ENCODE measurements around the gene MAJIN. TPM values are rescaled to one million over a fixed set of nuclear protein-coding genes. Genes with fewer than 3 reads are reported as not detected.

Gene MAJIN
- total RNA-seq, 5 donors from 2014 or later (not counting 1 experiment from before 2014, with no cell fraction given), result 0.44 to 1.8 (median 0.82) TPM; not detected in 1

GRCh38 chr11:64963072-64963631 is 8.8 kb downstream of the MAJIN start:
- DNase-seq (no peak), ATAC-seq (replicated peaks in 1 of 4) (no peak)
- H3K4me1 ChIP-seq (ENCODE audit: control insufficient read depth in 1 of 2, extremely low read depth in 1 of 2, insufficient read depth in 2 of 2, low read length in 2 of 2), result no peaks in the 10 kb centered on the region
- ChIA-PET CTCF (no interaction called here), POLR2A (no interaction called here)
- Mint-ChIP-seq H3K36me3 (no peaks in the 10 kb centered on the region), H3K27me3 (peaks cover 0 to 10% of the 10 kb centered on the region in 2 donors), H3K9me3 (no peaks in the 10 kb centered on the region), H3K4me3 (no peak overlapping the region), H3K4me1 (no peaks in the 10 kb centered on the region), H3K27ac (no peak overlapping the region)
- peaks cover 0 to 14% of the 10 kb centered on the region in 2 experiments for H3K27me3 ChIP-seq (replicated peaks in 1 of 2; ENCODE audit: control insufficient read depth in 2 of 2, extremely low read depth in 1 of 2, insufficient read depth in 2 of 2, low read length in 1 of 2)
- no peaks in the 10 kb centered on the region for H3K36me3 ChIP-seq (ENCODE audit: control insufficient read depth in 2 of 2, extremely low read depth in 1 of 2, insufficient read depth in 1 of 2, low read length in 1 of 2)
- WGBS (ENCODE audit: insufficient coverage), result 87% methylated on average over 3 of the region's 5 CpGs
- H3K27ac ChIP-seq (ENCODE audit: low read length), result no peak overlapping the region
- H3K9me3 ChIP-seq, result no peaks in the 10 kb centered on the region
- H3K4me3 ChIP-seq (ENCODE audit: control insufficient read depth in 1 of 2, extremely low read depth in 1 of 2, low read length in 1 of 2), result no peak overlapping the region

GRCh38 chr11:64960719-64961118 is 11.2 kb downstream of the MAJIN start:
- H3K9me3 ChIP-seq, result no peaks in the 10 kb centered on the region
- Mint-ChIP-seq H3K27me3 (peaks cover 2 to 10% of the 10 kb centered on the region in 2 donors), H3K4me1 (no peaks in the 10 kb centered on the region), H3K27ac (no peak overlapping the region), H3K4me3 (no peak overlapping the region), H3K9me3 (no peaks in the 10 kb centered on the region), H3K36me3 (no peaks in the 10 kb centered on the region)
- ChIA-PET CTCF (no interaction called here), POLR2A (interaction anchor here in 1 of 2 donors (0.7 kb wide), 1 partner anchor 171 kb away, joined by 5 read pairs; no protein-coding TSS in a partner anchor)
- H3K4me3 ChIP-seq (ENCODE audit: control insufficient read depth in 1 of 2, extremely low read depth in 1 of 2, low read length in 1 of 2), result no peak overlapping the region
- WGBS (ENCODE audit: insufficient coverage), result 83% methylated on average over 1 of the region's 4 CpGs
- no peak overlapping the region for H3K27ac ChIP-seq (ENCODE audit: low read length)
- peaks cover 0 to 32% of the 10 kb centered on the region in 2 experiments for H3K27me3 ChIP-seq (replicated peaks in 1 of 2; ENCODE audit: control insufficient read depth in 2 of 2, extremely low read depth in 1 of 2, insufficient read depth in 2 of 2, low read length in 1 of 2)
- ATAC-seq (replicated peaks in 1 of 4) (no peak), DNase-seq (no peak)
- H3K4me1 ChIP-seq (ENCODE audit: control insufficient read depth in 1 of 2, extremely low read depth in 1 of 2, insufficient read depth in 2 of 2, low read length in 2 of 2), result no peaks in the 10 kb centered on the region
- H3K36me3 ChIP-seq (ENCODE audit: control insufficient read depth in 2 of 2, extremely low read depth in 1 of 2, insufficient read depth in 1 of 2, low read length in 1 of 2), result no peaks in the 10 kb centered on the region

- no peak overlapping the region for H3K27ac Mint-ChIP-seq
- peaks cover 2 to 10% of the 10 kb centered on the region in 2 donors for H3K27me3 Mint-ChIP-seq
- no peaks in the 10 kb centered on the region for H3K36me3 Mint-ChIP-seq
- Histone ChIP-seq H3K36me3 (ENCODE audit: control insufficient read depth in 2 of 2, extremely low read depth in 1 of 2, insufficient read depth in 1 of 2, low read length in 1 of 2) (no peaks in the 10 kb centered on the region), H3K9me3 (no peaks in the 10 kb centered on the region), H3K4me1 (ENCODE audit: control insufficient read depth in 1 of 2, extremely low read depth in 1 of 2, insufficient read depth in 2 of 2, low read length in 2 of 2) (no peaks in the 10 kb centered on the region), H3K27me3 (replicated peaks in 1 of 2; ENCODE audit: control insufficient read depth in 2 of 2, extremely low read depth in 1 of 2, insufficient read depth in 2 of 2, low read length in 1 of 2) (peaks cover 0 to 33% of the 10 kb centered on the region in 2 experiments), H3K27ac (ENCODE audit: low read length) (no peak overlapping the region), H3K4me3 (ENCODE audit: control insufficient read depth in 1 of 2, extremely low read depth in 1 of 2, low read length in 1 of 2) (no peak overlapping the region)
- DNase-seq (no peak), ATAC-seq (replicated peaks in 1 of 4) (no peak)
- H3K4me1 Mint-ChIP-seq, result no peaks in the 10 kb centered on the region
- ChIA-PET CTCF (no interaction called here), POLR2A (no interaction called here)
- no peak overlapping the region for H3K4me3 Mint-ChIP-seq
- no peaks in the 10 kb centered on the region for H3K9me3 Mint-ChIP-seq
- WGBS (ENCODE audit: insufficient coverage), result no CpG with 5 or more reads among the region's 3 CpGs
Observed at GRCh38 chr11:64959498-64959897, 12.4 kb downstream of the MAJIN start.

- H3K4me1 ChIP-seq (ENCODE audit: control insufficient read depth in 1 of 2, extremely low read depth in 1 of 2, insufficient read depth in 2 of 2, low read length in 2 of 2), result no peaks in the 10 kb centered on the region
- no peak for DNase-seq
- WGBS (ENCODE audit: insufficient coverage), result 60% methylated on average over 1 of the region's 5 CpGs
- ATAC-seq (replicated peaks in 1 of 4), result no peak
- H3K36me3 ChIP-seq (ENCODE audit: control insufficient read depth in 2 of 2, extremely low read depth in 1 of 2, insufficient read depth in 1 of 2, low read length in 1 of 2), result no peaks in the 10 kb centered on the region
- no peak overlapping the region for H3K4me3 ChIP-seq (ENCODE audit: control insufficient read depth in 1 of 2, extremely low read depth in 1 of 2, low read length in 1 of 2)
- Mint-ChIP-seq H3K27ac (no peak overlapping the region), H3K36me3 (no peaks in the 10 kb centered on the region), H3K4me3 (no peak overlapping the region), H3K4me1 (no peaks in the 10 kb centered on the region), H3K27me3 (peaks cover 3 to 7% of the 10 kb centered on the region in 2 donors), H3K9me3 (no peaks in the 10 kb centered on the region)
- ChIA-PET POLR2A (no interaction called here), CTCF (no interaction called here)
- H3K27me3 ChIP-seq (replicated peaks in 1 of 2; ENCODE audit: control insufficient read depth in 2 of 2, extremely low read depth in 1 of 2, insufficient read depth in 2 of 2, low read length in 1 of 2), result peaks cover 0 to 37% of the 10 kb centered on the region in 2 experiments
- H3K9me3 ChIP-seq, result no peaks in the 10 kb centered on the region
- no peak overlapping the region for H3K27ac ChIP-seq (ENCODE audit: low read length)
Observed at GRCh38 chr11:64954201-64954600, 17.7 kb downstream of the MAJIN start.

GRCh38 chr11:64951529-64951928 is 20.4 kb downstream of the MAJIN start:
- Histone ChIP-seq H3K9me3 (no peaks in the 10 kb centered on the region), H3K4me1 (ENCODE audit: control insufficient read depth in 1 of 2, extremely low read depth in 1 of 2, insufficient read depth in 2 of 2, low read length in 2 of 2) (no peaks in the 10 kb centered on the region), H3K27me3 (replicated peaks in 1 of 2; ENCODE audit: control insufficient read depth in 2 of 2, extremely low read depth in 1 of 2, insufficient read depth in 2 of 2, low read length in 1 of 2) (peaks cover 0 to 17% of the 10 kb centered on the region in 2 experiments), H3K27ac (ENCODE audit: low read length) (no peak overlapping the region), H3K36me3 (ENCODE audit: control insufficient read depth in 2 of 2, extremely low read depth in 1 of 2, insufficient read depth in 1 of 2, low read length in 1 of 2) (no peaks in the 10 kb centered on the region), H3K4me3 (ENCODE audit: control insufficient read depth in 1 of 2, extremely low read depth in 1 of 2, low read length in 1 of 2) (no peak overlapping the region)
- no peak overlapping the region for H3K4me3 Mint-ChIP-seq
- H3K27me3 Mint-ChIP-seq, result peaks cover 2 to 6% of the 10 kb centered on the region in 2 donors
- no peak overlapping the region for H3K27ac Mint-ChIP-seq
- WGBS (ENCODE audit: insufficient coverage), result no CpG with 5 or more reads among the region's 4 CpGs
- no peaks in the 10 kb centered on the region for H3K4me1 Mint-ChIP-seq
- CTCF ChIA-PET, result interaction anchor here in 1 of 2 donors (0.6 to 0.7 kb wide), 2 partner anchors 529 to 788 kb away, joined by 3 read pairs; no protein-coding TSS in a partner anchor
- no peaks in the 10 kb centered on the region for H3K36me3 Mint-ChIP-seq
- POLR2A ChIA-PET, result no interaction called here
- H3K9me3 Mint-ChIP-seq, result no peaks in the 10 kb centered on the region
- ATAC-seq (replicated peaks in 1 of 4), result no peak
- no peak for DNase-seq

- 71% methylated on average over 5 of the region's 5 CpGs for WGBS (ENCODE audit: insufficient coverage)
- CTCF ChIA-PET, result no interaction called here
Observed at GRCh38 chr11:64947208-64947814, 24.6 kb downstream of the MAJIN start.

More at GRCh38 chr11:64947208-64947814, 24.6 kb downstream of the MAJIN start:
- H3K9me3 Mint-ChIP-seq, result no peaks in the 10 kb centered on the region
- H3K27ac Mint-ChIP-seq, result no peak overlapping the region
- no peak overlapping the region for H3K4me3 Mint-ChIP-seq
- Histone ChIP-seq H3K27ac (ENCODE audit: low read length) (no peak overlapping the region), H3K27me3 (replicated peaks in 1 of 2; ENCODE audit: control insufficient read depth in 2 of 2, extremely low read depth in 1 of 2, insufficient read depth in 2 of 2, low read length in 1 of 2) (peaks cover 0 to 10% of the 10 kb centered on the region in 2 experiments), H3K4me3 (ENCODE audit: control insufficient read depth in 1 of 2, extremely low read depth in 1 of 2, low read length in 1 of 2) (no peak overlapping the region), H3K9me3 (no peaks in the 10 kb centered on the region), H3K4me1 (ENCODE audit: control insufficient read depth in 1 of 2, extremely low read depth in 1 of 2, insufficient read depth in 2 of 2, low read length in 2 of 2) (no peaks in the 10 kb centered on the region), H3K36me3 (ENCODE audit: control insufficient read depth in 2 of 2, extremely low read depth in 1 of 2, insufficient read depth in 1 of 2, low read length in 1 of 2) (no peaks in the 10 kb centered on the region)
- ATAC-seq (replicated peaks in 1 of 4) (no peak), DNase-seq (no peak)
- H3K36me3 Mint-ChIP-seq, result no peaks in the 10 kb centered on the region
- peaks cover 6% of the 10 kb centered on the region in 2 donors for H3K27me3 Mint-ChIP-seq
- POLR2A ChIA-PET, result no interaction called here
- H3K4me1 Mint-ChIP-seq, result no peaks in the 10 kb centered on the region

Data from T-cell (primary cell).